AG04449 (cell line): ENCODE measurements around the gene TNFSF13.

ENCODE experiments used
- CTCF ChIA-PET: fragments of 350-600 bp; formaldehyde crosslinking; extraction: SDS; loops from one replicate; lab custom pipeline; 2021; ENCODE audit warnings: antibody characterized with exemption; lab: Yijun Ruan, JAX
- POLR2A ChIA-PET: fragments of 400-600, 350-600 bp; formaldehyde crosslinking; extraction: SDS; loops from one replicate; lab custom pipeline; 2020; ENCODE audit warnings: antibody characterized with exemption, inconsistent platforms; lab: Yijun Ruan, JAX
- DNase-seq: peaks from one replicate; pipeline ENCODE4 v3.0.0-alpha.2; 2010; ENCODE audit warnings: low read depth, low spot score
- H3K4me3 ChIP-seq: 2 replicates; pipeline ENCODE4 v1.5.1; 2011; ENCODE audit warnings: low read depth, mild to moderate bottlenecking, control low read depth, low read length
- TF ChIP-seq, protein P1 (sequence below): IDR thresholded peaks from one replicate; pipeline ENCODE4 v1.5.1; 2011; ENCODE audit warnings: mild to moderate bottlenecking, moderate library complexity, low read length, control low read depth, inconsistent platforms; ENCODE audit not compliant: insufficient read depth; ENCODE audit errors: missing control alignments

TNFSF13 gene

DNA sequence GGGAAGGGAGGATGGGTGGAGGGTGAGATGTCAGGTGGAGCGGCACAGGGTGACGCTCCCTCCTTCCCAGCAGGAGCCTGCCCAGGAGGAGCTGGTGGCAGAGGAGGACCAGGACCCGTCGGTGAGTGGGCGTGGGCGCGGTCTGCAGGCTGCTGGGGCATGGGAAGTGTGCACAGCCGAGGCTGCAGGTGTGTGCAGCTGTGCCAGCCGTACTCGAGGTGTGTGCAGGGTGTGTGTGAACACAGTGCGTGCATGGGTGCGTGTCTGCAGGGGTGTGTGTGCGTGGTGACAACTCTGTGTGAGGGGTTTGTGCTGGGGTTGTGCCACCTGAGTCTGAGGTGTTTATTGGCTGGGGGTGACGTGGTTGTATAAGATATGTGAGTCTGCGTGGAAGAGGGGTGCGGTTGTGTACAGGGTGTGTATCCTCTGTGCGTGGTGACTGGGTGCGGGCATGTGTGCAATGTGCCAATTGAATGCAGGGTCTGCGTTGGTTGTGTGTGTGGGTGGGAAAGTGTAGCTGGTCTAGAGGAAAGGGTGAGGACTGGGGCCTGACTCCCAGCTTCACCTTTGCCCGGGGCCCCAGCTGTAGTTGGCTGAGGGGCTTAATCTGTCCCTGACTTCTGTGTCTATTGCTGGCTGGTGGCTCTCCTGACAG is 9.0 kb upstream of the TNFSF13 start:
- TF ChIP-seq, protein P1, sequence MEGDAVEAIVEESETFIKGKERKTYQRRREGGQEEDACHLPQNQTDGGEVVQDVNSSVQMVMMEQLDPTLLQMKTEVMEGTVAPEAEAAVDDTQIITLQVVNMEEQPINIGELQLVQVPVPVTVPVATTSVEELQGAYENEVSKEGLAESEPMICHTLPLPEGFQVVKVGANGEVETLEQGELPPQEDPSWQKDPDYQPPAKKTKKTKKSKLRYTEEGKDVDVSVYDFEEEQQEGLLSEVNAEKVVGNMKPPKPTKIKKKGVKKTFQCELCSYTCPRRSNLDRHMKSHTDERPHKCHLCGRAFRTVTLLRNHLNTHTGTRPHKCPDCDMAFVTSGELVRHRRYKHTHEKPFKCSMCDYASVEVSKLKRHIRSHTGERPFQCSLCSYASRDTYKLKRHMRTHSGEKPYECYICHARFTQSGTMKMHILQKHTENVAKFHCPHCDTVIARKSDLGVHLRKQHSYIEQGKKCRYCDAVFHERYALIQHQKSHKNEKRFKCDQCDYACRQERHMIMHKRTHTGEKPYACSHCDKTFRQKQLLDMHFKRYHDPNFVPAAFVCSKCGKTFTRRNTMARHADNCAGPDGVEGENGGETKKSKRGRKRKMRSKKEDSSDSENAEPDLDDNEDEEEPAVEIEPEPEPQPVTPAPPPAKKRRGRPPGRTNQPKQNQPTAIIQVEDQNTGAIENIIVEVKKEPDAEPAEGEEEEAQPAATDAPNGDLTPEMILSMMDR, result no peak
- CTCF ChIA-PET, result interaction anchor here (1.1 to 13.4 kb wide), 6 partner anchors 9 to 269 kb away, joined by 3 to 115 read pairs (median 4); partner anchors contain the start of genes SENP3 and TNFSF13

DNA sequence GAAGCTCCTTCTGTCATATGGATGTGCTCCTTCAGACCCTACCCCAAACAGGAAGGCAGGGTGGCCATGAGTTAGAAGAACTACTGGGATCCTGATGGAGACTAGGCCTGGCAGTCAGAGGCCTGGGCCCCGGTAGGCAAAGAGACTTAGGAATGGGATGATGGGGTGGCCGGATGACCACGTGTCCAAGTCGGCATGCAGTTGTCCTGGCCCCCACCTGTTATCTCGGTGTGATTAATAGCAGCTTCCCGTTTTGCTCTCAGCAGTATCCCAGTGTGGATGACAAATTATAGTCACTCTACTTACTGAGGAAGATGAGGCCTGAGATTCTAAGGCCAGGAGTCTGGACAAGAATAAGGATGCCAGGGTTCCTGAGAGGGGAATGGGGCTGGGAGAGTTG is 8.2 kb upstream of the TNFSF13 start:
- no peak for DNase-seq
- CTCF ChIA-PET, result interaction anchor here (1.5 to 13.4 kb wide), 3 partner anchors 8 to 36 kb away, joined by 4 to 115 read pairs (median 77); partner anchors contain the start of genes SENP3 and TNFSF13
- POLR2A ChIA-PET, result interaction anchor here (1.0 kb wide), 1 partner anchor 10 kb away, joined by 3 read pairs; no protein-coding TSS in a partner anchor
- TF ChIP-seq, protein P1, result no peak
- H3K4me3 ChIP-seq, result no peak overlapping the region

More for the DNA sequence above, 9.0 kb upstream of the TNFSF13 start:
- no peak for DNase-seq
- peak overlapping the region; percentile 70 for H3K4me3 ChIP-seq
- POLR2A ChIA-PET, result interaction anchor here (0.9 to 1.0 kb wide), 2 partner anchors 11 to 66 kb away, joined by 3 read pairs; partner anchors contain the start of gene POLR2A

DNA sequence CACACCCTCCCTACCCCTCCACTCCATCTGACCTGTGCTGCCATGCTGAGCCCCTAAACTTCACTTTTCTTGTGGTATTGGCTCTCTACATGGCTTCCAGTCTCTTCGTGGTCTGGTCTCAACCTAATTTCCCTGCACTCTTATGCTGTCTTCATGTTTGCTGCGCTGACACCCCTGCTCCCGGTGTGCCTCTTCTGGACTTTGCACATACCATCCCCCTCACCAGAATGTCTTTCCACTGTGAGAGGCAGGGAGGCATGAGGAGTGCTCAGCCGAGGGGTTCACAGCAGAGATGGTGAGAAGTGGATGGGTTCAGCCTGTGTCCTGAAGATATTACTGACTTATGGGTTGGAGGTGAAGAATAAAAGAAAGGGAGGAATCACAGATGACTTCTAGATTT is 7.2 kb upstream of the TNFSF13 start:
- H3K4me3 ChIP-seq, result no peak overlapping the region
- TF ChIP-seq, protein P1, result no peak
- ChIA-PET CTCF (interaction anchor here (10.5 to 13.4 kb wide), 2 partner anchors 9 to 37 kb away, joined by 77 to 115 read pairs; partner anchors contain the start of gene SENP3), POLR2A (no interaction called here)
- no peak for DNase-seq

DNA sequence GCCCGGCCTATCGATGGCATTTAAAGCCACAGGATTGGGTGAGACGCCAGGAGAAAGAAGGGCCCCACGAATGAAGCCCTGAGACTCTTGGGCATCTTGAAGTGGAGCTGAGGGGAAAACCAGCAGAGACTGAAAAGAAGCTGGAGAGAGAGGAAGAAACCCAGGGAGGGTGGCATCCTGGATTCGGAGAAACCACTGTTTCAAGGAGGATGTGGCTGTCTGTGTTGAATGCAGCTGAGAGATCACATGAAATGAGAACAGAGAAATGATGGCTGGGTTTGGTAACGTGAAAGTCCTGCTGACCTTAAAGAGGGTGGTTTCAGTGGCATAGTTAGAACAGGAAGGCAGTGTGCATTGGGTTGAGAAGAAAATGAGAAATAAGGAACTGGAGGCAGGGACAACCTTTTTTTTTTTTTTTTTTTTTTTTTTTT is 5.9 kb upstream of the TNFSF13 start:
- ChIA-PET POLR2A (no interaction called here), CTCF (interaction anchor here (1.0 to 13.4 kb wide), 5 partner anchors 8 to 38 kb away, joined by 3 to 115 read pairs (median 4); partner anchors contain the start of gene SENP3)
- no peak for DNase-seq
- TF ChIP-seq, protein P1, result no peak
- no peak overlapping the region for H3K4me3 ChIP-seq

DNA sequence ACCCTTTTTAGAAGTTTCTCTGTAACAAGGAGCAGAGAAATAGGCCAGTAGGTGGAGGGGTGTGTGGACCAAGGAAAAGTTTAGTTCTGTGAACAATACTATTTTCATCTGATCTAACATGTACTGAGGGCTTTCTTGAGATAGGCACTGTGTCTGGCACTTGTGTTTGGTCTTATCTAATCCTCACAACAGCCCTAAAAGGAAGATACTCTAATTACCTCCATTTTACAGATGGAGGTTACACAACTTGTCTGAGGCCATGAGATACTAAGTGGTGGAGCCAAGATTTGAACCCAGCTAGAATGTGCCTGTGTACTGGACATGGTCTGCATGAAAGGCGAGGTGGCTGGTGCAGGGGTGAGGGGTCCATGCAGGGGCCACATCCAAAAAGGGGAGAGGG is 5.2 kb upstream of the TNFSF13 start:
- POLR2A ChIA-PET, result no interaction called here
- no peak overlapping the region for H3K4me3 ChIP-seq
- TF ChIP-seq, protein P1, result no peak
- CTCF ChIA-PET, result interaction anchor here (1.4 to 13.4 kb wide), 2 partner anchors 35 to 39 kb away, joined by 3 to 77 read pairs; no protein-coding TSS in a partner anchor
- no peak for DNase-seq
